GM18870 (cell line): ENCODE results near the gene BTLA.
"Not testable (repeated sequence)": the region's sequence is repeated elsewhere in the genome, so short reads cannot be mapped to it uniquely, and the experiment has no call there.

ENCODE experiments used
- ATAC-seq: cut with Tn5 transposase; IDR thresholded peaks from one replicate; pipeline ENCODE4 v1.9.1; 2021; ENCODE audit warnings: moderate library complexity; ENCODE audit not compliant: unreplicated experiment

Gene BTLA

DNA sequence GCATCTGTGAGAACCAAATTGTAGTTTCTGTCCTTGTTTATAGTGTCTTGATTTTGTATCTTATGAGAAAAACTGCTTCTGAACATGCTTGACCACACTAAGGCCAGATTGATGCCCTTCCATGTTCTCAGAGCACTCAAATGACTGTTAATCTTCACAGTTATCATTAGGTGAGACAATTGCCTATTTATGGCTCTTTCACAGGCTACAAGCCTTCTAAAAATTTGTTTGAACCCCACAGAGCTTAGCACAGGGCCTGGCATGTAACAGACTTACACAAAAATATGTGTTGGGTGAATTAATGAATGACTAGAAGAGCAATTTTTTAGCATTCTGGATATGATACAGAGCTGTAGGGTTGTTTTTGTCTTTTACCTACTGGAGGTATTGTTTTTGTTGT lies 43.1 kb downstream of the BTLA start:
- no peak for ATAC-seq

DNA sequence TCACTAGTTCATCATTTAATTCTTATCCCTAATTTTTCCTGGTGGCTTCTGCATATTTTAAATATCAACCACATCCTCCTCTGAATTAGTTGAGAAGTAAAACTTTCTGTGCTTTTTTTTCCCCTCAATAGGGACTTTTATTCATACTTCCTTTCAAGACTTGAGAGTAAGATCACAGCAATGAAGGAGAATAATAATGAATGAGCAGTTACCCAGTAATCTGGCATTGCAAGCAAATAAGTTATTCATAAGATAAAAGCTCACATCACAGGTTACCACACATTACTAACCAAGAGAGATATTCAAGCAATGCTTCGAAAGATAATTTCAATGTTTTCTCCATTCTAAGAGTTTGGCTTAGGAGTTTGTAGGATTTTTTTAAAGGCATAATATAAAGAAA lies 50.3 kb downstream of the BTLA start:
- no peak for ATAC-seq

- ATAC-seq, result no peak
Measured at GRCh38 chr3:112446343-112446742, 52.9 kb downstream of the BTLA start.

DNA sequence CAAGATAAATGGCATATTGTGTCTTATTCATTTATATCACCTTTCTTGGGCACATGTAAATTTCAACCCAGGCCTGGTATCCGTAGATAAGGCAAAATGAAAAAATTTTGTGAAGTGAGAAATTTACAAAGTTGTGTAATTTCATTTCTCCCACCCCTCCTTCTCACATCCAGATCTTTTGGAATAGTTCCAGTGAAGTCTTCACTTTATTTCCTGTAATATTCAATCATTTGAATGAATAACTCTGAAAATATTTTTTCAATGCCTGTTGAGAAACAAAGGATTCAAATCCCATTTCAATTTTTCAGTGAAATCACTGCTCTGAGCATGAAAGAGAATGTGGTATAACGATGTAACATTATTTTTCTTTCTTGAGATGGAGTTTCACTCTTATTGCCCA lies 53.4 kb downstream of the BTLA start:
- ATAC-seq, result no peak

GRCh38 chr3:112437146-112438022 lies 61.9 kb downstream of the BTLA start:
- ATAC-seq, result no peak

DNA sequence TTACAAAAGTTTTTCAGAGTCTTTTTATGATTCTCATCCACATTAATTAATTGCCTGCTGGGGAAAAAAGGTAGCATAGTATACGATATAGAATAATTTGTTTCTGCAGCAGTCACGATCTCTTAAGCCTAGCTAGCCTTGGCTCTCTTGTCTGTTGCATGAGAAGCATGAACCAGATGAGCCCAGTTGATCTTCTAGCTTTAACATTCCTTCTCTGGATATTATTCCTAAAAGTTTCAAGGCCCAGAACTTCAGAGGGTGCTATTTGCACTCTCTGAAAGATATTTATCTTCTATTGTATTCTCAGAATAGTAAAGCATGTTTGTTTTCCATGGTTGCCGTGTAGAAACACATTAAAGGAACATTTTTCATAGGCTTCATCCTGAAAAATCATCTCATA lies 69.3 kb downstream of the BTLA start:
- ATAC-seq, result no peak

GRCh38 chr3:112427123-112427522 lies 72.1 kb downstream of the BTLA start:
- no peak for ATAC-seq

DNA sequence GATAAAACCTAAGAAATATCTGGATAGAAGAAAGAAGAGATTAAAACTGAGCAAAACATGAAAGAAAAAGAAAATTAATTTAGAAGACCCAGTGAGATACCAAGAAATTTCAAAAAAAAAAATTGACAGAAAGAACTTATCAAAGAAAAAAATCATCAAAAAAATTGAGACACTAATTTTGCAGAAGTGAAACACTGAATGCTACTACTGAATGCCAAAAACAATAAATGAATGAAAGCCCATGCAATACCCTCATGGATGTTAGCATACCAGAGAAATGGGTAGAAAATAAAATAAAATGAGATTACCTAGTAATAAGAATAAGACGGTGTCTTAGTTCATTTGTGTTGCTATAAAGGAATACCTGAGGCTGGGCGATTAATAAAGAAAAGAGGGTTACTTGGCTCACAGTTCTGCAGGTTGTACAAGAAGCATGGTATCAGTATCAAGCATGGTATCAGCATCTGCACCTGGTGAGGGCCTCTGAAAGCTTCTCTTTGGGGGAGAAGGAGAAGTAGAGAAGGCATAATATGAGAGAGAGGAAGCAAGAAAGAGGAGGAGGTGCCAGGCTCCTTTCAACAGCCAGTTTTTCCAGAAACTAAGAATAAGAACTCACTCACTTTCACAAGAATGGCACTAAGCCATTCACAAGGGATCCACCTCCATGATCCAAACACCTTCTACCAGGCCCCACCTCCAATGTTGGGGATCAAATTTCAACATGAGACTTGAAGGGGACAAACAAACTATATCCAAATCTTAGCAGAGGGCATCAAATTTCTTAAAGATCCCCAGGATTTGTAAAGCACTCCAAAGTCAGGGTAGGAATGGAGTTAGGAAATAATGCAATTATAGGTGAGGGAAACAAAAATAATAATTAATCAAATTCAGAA lies 73.2 kb downstream of the BTLA start:
- peak; percentile 60 for ATAC-seq

DNA sequence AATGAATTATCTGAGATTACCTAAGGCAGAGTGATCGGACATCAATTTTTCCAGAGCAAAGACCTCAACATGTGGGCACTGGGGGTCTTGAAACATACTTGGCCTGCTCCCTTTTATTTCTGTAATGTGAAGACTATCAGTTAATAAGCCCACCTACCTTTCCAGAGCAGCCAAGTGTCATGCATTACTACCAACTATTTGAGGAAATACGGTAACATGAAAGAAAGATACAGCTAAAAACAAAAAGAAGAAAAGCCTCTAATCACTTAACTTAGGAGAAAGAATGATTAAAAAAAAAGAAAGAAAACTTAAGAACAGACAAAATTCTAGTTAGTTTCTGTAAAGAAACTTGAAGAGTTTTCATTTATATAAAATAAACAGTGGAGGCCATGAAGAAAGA lies 73.9 kb downstream of the BTLA start:
- ATAC-seq, result no peak

- no peak for ATAC-seq
Measured at GRCh38 chr3:112424394-112424793, 74.9 kb downstream of the BTLA start.

GRCh38 chr3:112422921-112423320 lies 76.4 kb downstream of the BTLA start:
- not testable (repeated sequence) for ATAC-seq

- ATAC-seq, result not testable (repeated sequence)
Measured at GRCh38 chr3:112418526-112418925, 80.7 kb downstream of the BTLA start.

GRCh38 chr3:112417696-112418318 lies 81.5 kb downstream of the BTLA start:
- ATAC-seq, result no peak

GRCh38 chr3:112416391-112417212 lies 82.7 kb downstream of the BTLA start:
- ATAC-seq, result no peak

DNA sequence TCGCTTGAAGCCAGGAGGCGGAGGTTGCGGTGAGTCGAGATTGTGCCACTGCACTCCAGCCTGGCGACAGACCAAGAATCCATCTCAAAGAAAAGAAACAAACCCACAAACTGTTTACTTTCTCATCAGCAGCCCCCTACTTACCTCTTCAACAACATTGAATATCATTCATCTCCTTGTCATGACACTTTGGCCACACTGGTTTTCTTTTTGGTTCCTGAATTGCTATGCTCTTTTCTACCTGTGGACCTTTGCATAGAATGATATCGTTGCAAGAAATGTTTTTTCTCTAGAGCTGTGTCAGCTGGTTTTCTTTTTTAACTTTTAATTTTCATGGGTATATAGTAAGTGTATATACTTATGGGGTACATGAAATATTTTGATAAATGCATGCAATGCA lies 83.9 kb downstream of the BTLA start:
- no peak for ATAC-seq
